HFFc6 (cell line): ENCODE measurements around the gene FBXL17. TPM values are rescaled to one million over a fixed set of nuclear protein-coding genes. Genes with fewer than 3 reads are reported as not detected.

Source experiments
- DNase-seq: peaks from one replicate; pipeline ENCODE4 v3.0.0-alpha.2; 2018
- H3K27ac Mint-ChIP-seq: 2 replicates; pipeline ENCODE4 v1.8.0; 2020; ENCODE audit warnings: mild to moderate bottlenecking, mixed read lengths
- H3K27me3 Mint-ChIP-seq: 2 replicates; pipeline ENCODE4 v1.8.0; 2021; ENCODE audit warnings: mild to moderate bottlenecking, moderate library complexity, mixed read lengths; ENCODE audit not compliant: insufficient read depth
- H3K36me3 Mint-ChIP-seq: 2 replicates; pipeline ENCODE4 v1.8.0; 2021; ENCODE audit warnings: low read depth, mixed read lengths
- H3K4me1 Mint-ChIP-seq: 2 replicates; pipeline ENCODE4 v1.8.0; 2020; ENCODE audit warnings: low read depth, mixed read lengths
- H3K4me3 Mint-ChIP-seq: 2 replicates; pipeline ENCODE4 v1.8.0; 2020; ENCODE audit warnings: mild to moderate bottlenecking, moderate library complexity, mixed read lengths
- H3K9me3 Mint-ChIP-seq: 2 replicates; pipeline ENCODE4 v1.8.0; 2020; ENCODE audit warnings: mild to moderate bottlenecking, mixed read lengths
- CTCF ChIP-seq: fragments of 200-600 bp; sonication (generic); IDR thresholded peaks from 2 replicates; pipeline ENCODE4 v1.5.0; 2021; ENCODE audit warnings: antibody characterized with exemption, mild to moderate bottlenecking
- total RNA-seq, 6 experiments: library from RNA; stranded (reverse); fragmentation: NEBNext Ultra II Directional; extraction: Animal tissue kit (Norgen Biotek cat#: 25700); gene quantifications; 2 replicates in 1 of 6; 3 replicates in 5 of 6; pipeline ENCODE4 v1.2.3, GENCODE V29; 2021

FBXL17 gene
- total RNA-seq, 6 experiments from 2014 or later: 8.2 to 13.1 (median 10.8) TPM

DNA sequence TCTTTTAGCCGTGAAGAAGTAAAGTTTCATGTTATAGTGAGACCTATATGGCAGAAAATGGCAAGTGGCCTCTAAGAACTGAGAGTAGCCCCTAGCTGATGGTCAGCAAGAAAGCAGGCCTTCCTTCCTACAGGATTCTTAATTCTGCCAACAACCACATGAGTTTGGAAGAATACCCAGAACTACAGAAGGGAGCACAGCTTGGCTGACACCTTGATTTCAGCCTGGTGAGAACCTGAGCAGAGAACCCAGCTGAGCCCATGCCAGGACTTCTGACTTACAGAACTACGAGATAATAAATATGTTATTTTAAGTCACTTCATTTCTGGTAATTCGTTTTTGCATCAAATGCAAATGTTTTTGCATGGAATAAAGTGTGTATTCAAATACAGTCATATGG, 5.9 kb upstream of the FBXL17 start:
- no peak for TF ChIP-seq CTCF
- Mint-ChIP-seq H3K9me3 (no peaks in the 10 kb centered on the region), H3K4me3 (no peak overlapping the region), H3K36me3 (0 out of 2 replicates have a peak, but pooled peaks cover 2% of the 10 kb centered on the region), H3K27ac (no peak overlapping the region), H3K27me3 (peaks cover 2% of the 10 kb centered on the region; the same call in 1 of the 2 replicates), H3K4me1 (peaks cover 17% of the 10 kb centered on the region)
- no peak for DNase-seq

- TF ChIP-seq CTCF: no peak
- Mint-ChIP-seq H3K4me1 (peaks cover 23% of the 10 kb centered on the region), H3K9me3 (no peaks in the 10 kb centered on the region), H3K36me3 (0 out of 2 replicates have a peak, but pooled peaks cover 4% of the 10 kb centered on the region), H3K27me3 (peaks cover 2% of the 10 kb centered on the region), H3K27ac (peak overlapping the region; percentile 3; the same call in 1 of the 2 replicates), H3K4me3 (no peak overlapping the region)
- peak; percentile 16 for DNase-seq
Measured at GRCh38 chr5:108386345-108387061, 4.6 kb upstream of the FBXL17 start.

GRCh38 chr5:108384741-108385140, 2.8 kb upstream of the FBXL17 start:
- no peak for DNase-seq
- no peaks in the 10 kb centered on the region for H3K9me3 Mint-ChIP-seq
- no peak overlapping the region for H3K27ac Mint-ChIP-seq
- H3K4me1 Mint-ChIP-seq: peaks cover 27% of the 10 kb centered on the region
- H3K4me3 Mint-ChIP-seq: no peak overlapping the region
- no peak for TF ChIP-seq CTCF
- H3K36me3 Mint-ChIP-seq: 0 out of 2 replicates have a peak, but pooled peaks cover 4% of the 10 kb centered on the region
- H3K27me3 Mint-ChIP-seq: peaks cover 2% of the 10 kb centered on the region

DNA sequence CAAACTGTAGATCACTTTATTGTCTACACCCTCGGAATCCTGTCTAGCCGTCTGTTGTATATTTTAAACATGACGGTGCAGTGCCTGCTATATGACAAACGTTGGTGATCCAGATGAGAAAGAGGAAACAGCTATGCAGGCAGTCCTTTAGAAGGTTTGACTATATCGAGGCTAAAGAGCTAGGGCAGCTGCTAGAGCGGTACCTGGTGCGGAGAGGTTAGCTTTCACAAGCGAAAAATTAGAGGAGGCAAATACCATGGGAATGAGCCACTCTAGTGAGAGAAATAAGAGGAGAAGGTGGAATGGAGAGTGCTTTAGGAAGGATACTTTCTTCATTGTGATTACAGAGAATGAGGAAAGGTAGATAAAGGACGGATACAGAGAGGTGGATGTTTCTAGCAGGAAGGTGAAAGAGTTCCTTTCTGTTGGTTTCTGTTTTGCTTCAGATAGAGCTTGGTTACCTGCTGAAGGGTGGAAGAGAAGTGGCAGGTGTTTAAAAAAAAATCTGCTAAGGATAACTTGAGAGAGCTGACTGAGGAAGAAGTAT, 959 bp upstream of the FBXL17 start:
- H3K4me3 Mint-ChIP-seq: peak overlapping the region; percentile 91

DNA sequence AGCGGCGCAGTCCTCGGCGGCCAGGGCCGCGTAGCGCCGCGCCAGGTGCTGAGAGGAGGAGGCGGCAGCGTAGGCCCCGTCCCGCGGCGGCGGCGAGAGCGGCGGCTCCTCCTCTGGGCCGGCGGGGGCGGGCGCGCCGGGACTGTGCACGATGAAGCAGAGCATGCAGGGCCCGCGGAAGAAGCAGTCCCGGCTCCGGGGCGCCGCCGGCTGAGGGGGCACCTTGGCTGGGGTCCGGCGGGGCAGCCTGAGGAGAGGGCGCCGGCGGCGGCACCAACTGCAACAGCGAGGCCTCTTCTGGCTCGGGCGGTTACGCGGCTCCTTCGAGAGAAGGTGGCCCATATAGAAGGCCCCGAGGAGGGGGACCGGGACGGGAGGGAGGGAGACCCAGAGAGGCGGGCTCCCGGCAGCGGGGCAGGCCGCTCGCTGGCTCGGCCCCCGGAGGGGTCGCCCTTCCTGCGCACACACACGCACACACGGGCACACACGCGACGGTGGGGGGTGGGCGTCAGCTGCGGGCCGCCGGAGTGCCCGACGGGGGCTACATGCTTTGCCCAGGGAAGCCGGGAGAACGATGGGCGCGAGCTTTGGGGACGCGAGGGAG, 446 bp downstream of the FBXL17 start:
- peak; percentile 51 for DNase-seq
- Mint-ChIP-seq H3K4me1 (peaks cover 29% of the 10 kb centered on the region), H3K27ac (peak overlapping the region; percentile 75), H3K27me3 (peaks cover 2% of the 10 kb centered on the region), H3K36me3 (peaks cover 19% of the 10 kb centered on the region), H3K9me3 (peaks cover 1% of the 10 kb centered on the region; the same call in 1 of the 2 replicates), H3K4me3 (peak overlapping the region; percentile 91)
- no peak for TF ChIP-seq CTCF

More for the DNA sequence above, 959 bp upstream of the FBXL17 start:
- DNase-seq: peak; percentile 5
- H3K4me1 Mint-ChIP-seq: peaks cover 35% of the 10 kb centered on the region
- H3K9me3 Mint-ChIP-seq: no peaks in the 10 kb centered on the region
- peaks cover 7% of the 10 kb centered on the region; the same call in 1 of the 2 replicates for H3K36me3 Mint-ChIP-seq
- TF ChIP-seq CTCF: no peak
- H3K27ac Mint-ChIP-seq: peak overlapping the region; percentile 90
- peaks cover 2% of the 10 kb centered on the region for H3K27me3 Mint-ChIP-seq
